Measurements from ENCODE around the gene ITPRIP.

ITPRIP gene

DNA sequence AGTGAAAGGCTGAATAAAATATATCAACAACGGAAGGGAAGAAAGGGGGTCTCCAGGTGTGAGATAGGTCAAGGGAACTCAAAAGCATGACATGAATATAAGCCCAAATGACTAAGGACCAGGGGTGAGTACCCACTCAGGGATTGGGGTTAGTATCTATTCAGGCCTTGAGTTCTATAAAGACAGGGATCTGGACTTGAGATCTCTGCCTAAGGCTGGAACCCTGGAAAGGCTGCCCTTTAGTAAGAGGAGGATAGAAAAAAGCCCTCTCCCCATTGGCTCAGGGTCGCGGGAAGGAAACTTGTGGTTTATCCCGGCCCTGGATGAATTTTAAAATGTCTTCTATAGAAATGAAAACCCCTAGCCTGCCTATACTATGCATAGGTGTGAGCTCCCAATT is 2.4 kb upstream of the ITPRIP start:
- no peak for FAIRE-seq

DNA sequence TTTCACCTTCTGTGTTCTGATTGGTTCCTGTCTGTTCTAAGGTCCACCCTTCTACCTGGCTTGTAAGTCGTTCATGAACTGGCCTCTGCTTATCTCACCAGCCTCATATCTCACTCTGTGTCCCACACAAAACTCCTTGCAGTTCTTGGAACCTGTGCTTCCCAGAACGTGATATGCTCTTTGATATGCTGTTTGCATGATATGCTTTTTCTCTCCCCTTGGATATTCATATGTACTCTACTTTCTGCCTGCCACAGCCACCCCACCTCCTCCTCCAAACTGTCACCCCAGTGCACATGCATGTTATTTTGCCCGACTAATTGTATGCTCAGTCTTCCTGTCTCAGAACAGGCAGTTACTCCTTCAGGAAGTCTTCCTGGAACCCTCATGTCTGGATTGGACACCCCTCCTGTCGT is 1.9 kb upstream of the ITPRIP start:
- FAIRE-seq, result no peak

GRCh38 chr10:104339469-104340110 is 1.3 kb upstream of the ITPRIP start:
- no peak for FAIRE-seq

DNA sequence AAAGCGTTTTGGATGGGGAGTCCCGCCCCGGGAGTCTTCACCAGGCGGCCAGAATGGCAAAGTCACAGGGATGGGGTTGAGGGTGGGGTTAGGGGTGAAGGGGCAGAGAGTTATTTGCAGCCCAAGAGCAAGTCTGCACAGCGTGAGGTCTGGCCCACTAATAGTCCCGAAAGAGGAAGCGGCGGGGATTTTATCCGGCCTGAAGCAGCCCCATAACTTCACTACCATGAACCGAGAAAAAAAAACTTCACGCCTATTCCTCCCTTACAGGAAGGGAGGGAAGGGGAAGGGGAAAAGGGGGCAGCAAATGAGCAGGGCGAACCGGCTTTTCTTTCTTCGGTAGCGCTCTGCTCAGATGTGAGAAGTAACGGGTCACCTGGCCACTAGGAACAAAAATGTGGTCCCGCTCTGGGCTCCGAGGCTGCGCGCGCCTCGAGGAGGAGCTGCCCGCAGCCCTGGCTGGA is 712 bp downstream of the ITPRIP start:
- no peak for FAIRE-seq

DNA sequence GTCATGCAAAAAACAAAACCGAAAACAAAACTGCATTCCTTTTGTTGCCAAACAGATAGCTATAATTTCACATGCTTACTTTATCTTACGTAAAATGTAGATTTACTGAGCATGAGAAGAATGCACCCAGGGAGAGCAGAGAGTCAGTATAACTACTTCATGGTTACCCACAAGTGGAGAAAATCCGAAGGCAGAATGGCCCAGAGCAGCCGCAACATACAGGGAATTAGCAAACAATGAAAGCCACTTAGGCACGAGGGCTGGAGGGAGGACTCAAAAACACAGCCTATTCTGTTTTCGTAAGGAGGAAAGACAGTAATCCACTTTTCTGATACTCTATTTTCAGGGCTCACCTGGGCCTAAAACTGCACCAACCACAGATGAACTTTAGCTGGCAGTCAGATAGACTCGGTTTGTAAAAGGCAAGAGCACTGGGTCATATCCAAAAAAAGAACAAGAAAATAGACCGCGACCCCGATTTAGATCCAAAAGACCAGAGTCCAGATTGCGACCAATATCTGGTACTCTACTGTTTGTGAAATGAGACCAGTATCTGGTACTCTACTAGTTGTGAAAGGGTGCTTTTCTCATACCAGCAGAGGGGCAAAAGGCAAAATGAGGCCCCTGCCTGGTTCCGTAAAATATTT is 1.3 kb downstream of the ITPRIP start:
- no peak for FAIRE-seq

- FAIRE-seq, result no peak
Observed at GRCh38 chr10:104334965-104335650, 3.2 kb downstream of the ITPRIP start.

- no peak for FAIRE-seq
Observed at GRCh38 chr10:104334561-104334960, 3.7 kb downstream of the ITPRIP start.

DNA sequence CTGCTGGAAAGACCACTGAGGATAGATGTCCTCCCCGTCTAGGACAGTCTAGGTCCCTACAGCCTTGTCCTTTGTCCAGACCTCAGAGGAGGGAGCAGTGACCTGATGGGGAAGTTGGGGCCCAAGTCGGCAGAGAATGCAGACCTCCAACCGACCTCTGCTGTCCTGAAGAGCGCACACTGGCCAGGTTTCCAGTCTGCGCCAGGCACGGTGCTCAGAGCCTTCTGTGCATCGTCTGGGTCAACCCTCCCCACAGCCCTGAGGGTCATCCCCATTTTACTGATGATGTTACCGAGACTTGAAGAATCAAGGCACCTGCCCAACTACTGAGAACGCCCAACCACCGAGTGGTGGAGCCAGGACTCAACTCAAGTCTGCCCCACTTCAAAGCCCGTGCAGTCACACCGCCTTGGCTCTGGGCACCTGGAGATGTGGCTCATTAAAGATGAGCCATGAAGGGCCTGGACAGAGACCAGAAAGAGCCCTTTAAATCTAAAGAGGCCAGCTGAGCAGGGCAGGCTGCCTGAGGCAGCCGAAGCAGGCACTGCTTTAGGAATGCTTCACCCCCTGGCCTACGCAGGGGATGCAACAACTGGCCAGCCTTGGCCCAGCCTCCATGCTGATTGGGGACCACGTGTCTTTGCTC is 4.4 kb downstream of the ITPRIP start:
- FAIRE-seq, result no peak

- no peak for FAIRE-seq
Observed at GRCh38 chr10:104333032-104333727, 5.1 kb downstream of the ITPRIP start.

- FAIRE-seq, result no peak
Observed at GRCh38 chr10:104332243-104333031, 5.8 kb downstream of the ITPRIP start.

GRCh38 chr10:104331208-104331838 is 6.9 kb downstream of the ITPRIP start:
- no peak for FAIRE-seq

- no peak for FAIRE-seq
Observed at GRCh38 chr10:104330168-104331110, 7.8 kb downstream of the ITPRIP start.

DNA sequence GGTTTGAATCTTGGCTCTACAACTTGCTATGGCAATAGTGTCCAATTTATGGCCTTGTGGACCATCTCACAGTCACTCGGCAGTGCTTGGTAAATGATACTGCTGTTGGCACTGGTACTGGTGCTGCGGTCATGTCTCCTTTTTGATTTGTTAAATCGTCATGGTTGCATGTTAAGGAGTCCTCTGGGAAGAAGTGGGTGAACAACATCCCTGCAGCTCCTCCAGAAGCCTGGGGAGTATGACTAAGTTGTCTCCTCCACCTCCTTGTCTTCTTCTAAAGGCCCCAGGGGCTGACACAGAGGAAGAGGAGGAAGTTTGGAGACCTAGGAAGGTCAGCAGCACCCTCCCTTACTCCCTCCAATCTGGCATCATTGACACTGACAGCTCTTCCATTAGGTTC is 8.5 kb downstream of the ITPRIP start:
- no peak for FAIRE-seq

- FAIRE-seq, result no peak
Observed at GRCh38 chr10:104328896-104329710, 9.2 kb downstream of the ITPRIP start.

GRCh38 chr10:104328646-104328895 is 9.7 kb downstream of the ITPRIP start:
- FAIRE-seq, result no peak

GRCh38 chr10:104327745-104328645 is 10.3 kb downstream of the ITPRIP start:
- FAIRE-seq, result no peak

DNA sequence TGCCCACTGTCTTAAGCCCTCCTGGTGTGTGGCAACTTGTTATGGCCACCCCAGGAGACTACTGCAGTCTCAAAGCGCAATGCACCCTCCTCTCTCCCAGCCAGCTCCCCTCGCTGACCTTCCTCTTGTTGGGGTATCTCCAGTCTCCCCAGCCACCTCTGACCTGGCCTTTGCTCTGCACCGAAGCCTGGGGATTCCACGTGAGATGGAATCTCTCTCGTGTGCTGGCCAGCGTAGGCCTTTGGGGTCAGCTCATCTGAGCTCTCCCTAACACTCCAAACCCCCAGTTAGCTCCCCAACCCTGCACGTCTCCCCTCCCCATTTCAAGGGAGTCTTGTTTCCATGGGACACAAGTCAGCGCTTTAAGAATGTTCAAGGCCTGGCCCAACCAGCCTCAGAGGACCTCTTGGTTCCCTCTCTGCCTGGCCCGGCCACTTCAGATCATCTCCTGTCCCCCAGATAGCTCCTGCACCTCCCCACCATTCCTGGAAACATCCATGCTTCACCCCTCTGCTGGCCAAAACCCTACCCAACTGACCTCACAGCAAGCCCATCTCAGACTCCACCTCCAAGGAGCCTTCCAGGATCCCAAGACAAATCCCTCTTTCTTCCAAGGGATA is 11.2 kb downstream of the ITPRIP start:
- FAIRE-seq, result no peak

All from A204.1 (cell line).